Brain microvascular endothelial cell (primary cell): Measurements from ENCODE around the gene CHRM2.

Experiments
- DNase-seq: peaks from one replicate; pipeline ENCODE4 v3.0.0-alpha.2; 2020
- H3K27ac ChIP-seq: fragments of 250-450 bp; sonication (Bioruptor Pico); 2 replicates; pipeline ENCODE4 v1.5.1; 2020; ENCODE audit warnings: mild to moderate bottlenecking, moderate library complexity
- H3K27me3 ChIP-seq: fragments of 250-450 bp; sonication (Bioruptor Pico); replicated peaks from 2 replicates; pipeline ENCODE4 v1.5.1; 2020; ENCODE audit warnings: mild to moderate bottlenecking
- H3K36me3 ChIP-seq: fragments of 250-450 bp; sonication (Bioruptor Pico); replicated peaks from 2 replicates; pipeline ENCODE4 v1.5.1; 2020; ENCODE audit warnings: mild to moderate bottlenecking
- H3K4me3 ChIP-seq: 2 replicates; pipeline ENCODE4 v1.5.1; 2011; ENCODE audit warnings: low read depth, mild to moderate bottlenecking, control low read depth, low read length, moderate library complexity
- in situ Hi-C: cut with HindIII; loops from 2 replicates; pipeline ENCODE4 v1.10.0; 2017; ENCODE audit warnings: low sequenced_read_pairs, low pct_ligation_motif_present
- TF ChIP-seq, protein P1 (sequence below): IDR thresholded peaks from 2 replicates; pipeline ENCODE4 v1.5.1; 2011; ENCODE audit warnings: low read depth, mild to moderate bottlenecking, moderate library complexity, low read length, control low read depth, inconsistent platforms; ENCODE audit errors: missing control alignments

CHRM2 gene

GRCh38 chr7:136870866-136871487 lies 2.5 kb downstream of the CHRM2 start:
- Histone ChIP-seq H3K27ac (no peak overlapping the region), H3K4me3 (peak overlapping the region; percentile 63), H3K27me3 (peaks cover 39% of the 10 kb centered on the region), H3K36me3 (no peaks in the 10 kb centered on the region)
- no peak for DNase-seq
- in situ Hi-C loops = no loop called here
- TF ChIP-seq, protein P1, sequence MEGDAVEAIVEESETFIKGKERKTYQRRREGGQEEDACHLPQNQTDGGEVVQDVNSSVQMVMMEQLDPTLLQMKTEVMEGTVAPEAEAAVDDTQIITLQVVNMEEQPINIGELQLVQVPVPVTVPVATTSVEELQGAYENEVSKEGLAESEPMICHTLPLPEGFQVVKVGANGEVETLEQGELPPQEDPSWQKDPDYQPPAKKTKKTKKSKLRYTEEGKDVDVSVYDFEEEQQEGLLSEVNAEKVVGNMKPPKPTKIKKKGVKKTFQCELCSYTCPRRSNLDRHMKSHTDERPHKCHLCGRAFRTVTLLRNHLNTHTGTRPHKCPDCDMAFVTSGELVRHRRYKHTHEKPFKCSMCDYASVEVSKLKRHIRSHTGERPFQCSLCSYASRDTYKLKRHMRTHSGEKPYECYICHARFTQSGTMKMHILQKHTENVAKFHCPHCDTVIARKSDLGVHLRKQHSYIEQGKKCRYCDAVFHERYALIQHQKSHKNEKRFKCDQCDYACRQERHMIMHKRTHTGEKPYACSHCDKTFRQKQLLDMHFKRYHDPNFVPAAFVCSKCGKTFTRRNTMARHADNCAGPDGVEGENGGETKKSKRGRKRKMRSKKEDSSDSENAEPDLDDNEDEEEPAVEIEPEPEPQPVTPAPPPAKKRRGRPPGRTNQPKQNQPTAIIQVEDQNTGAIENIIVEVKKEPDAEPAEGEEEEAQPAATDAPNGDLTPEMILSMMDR = peak; percentile 10

GRCh38 chr7:136874393-136875032 lies 6.1 kb downstream of the CHRM2 start:
- H3K4me3 ChIP-seq = no peak overlapping the region
- no peak overlapping the region for H3K27ac ChIP-seq
- peaks cover 23% of the 10 kb centered on the region for H3K27me3 ChIP-seq
- TF ChIP-seq, protein P1 = peak; percentile 67
- in situ Hi-C loops = no loop called here
- H3K36me3 ChIP-seq = no peaks in the 10 kb centered on the region
- no peak for DNase-seq

- DNase-seq = no peak
- in situ Hi-C loops = no loop called here
- Histone ChIP-seq H3K36me3 (no peaks in the 10 kb centered on the region), H3K27ac (no peak overlapping the region), H3K4me3 (no peak overlapping the region), H3K27me3 (peaks cover under 1% of the 10 kb centered on the region)
- TF ChIP-seq, protein P1 = no peak
Observed at GRCh38 chr7:136877509-136877908, 9.1 kb downstream of the CHRM2 start.

- Histone ChIP-seq H3K4me3 (no peak overlapping the region), H3K36me3 (no peaks in the 10 kb centered on the region), H3K27me3 (no peaks in the 10 kb centered on the region), H3K27ac (no peak overlapping the region)
- DNase-seq = no peak
- in situ Hi-C loops = no loop called here
- TF ChIP-seq, protein P1 = no peak
Observed at GRCh38 chr7:136877990-136878389, 9.5 kb downstream of the CHRM2 start.

DNA sequence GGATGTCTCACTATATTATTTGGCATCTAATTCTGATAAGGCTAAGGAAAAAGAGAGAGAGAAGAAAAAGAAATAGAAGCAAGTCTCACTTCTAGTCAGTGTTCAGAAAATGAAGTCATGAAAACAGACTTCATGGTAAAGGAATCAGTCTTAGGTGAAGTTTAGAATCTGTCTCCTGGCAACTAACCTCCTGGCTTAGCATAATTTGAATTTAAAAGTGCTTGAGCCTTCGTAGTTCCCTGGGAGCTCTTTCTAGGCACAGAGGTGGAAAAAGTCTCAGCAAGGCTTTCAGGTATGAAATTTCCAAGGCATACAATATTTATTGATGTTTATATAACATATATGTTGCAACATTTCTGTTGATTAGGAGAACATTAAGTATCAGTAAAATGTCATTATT lies 10.4 kb downstream of the CHRM2 start:
- Histone ChIP-seq H3K27me3 (no peaks in the 10 kb centered on the region), H3K4me3 (no peak overlapping the region), H3K36me3 (no peaks in the 10 kb centered on the region), H3K27ac (no peak overlapping the region)
- DNase-seq = no peak
- in situ Hi-C loops = no loop called here
- TF ChIP-seq, protein P1 = no peak
